Measurements from ENCODE around the gene P3H3. TPM values are rescaled to one million over a fixed set of nuclear protein-coding genes. Genes with fewer than 3 reads are reported as not detected.

Gene P3H3
- 1 to 10 TPM in 3 of 4 donors, under 1 TPM in 1; 0.66 to 4.7 (median 1.5) TPM for total RNA-seq

GRCh38 chr12:6827982-6828780 lies at the start of gene P3H3:
P3H3 (plus strand) TSS chr12:6828407; CDS start chr12:6828441, 34 bp downstream.
- in situ Hi-C loops (cut with MboI; ENCODE audit: low sequenced_read_pairs in 4 of 4) (no loop called here), intact Hi-C loops (cut with DNase I; ENCODE audit: low total_unique reads) (loop anchor here (2.0 to 5.0 kb wide), 3 partner anchors 49 to 91 kb away; partner anchors contain the start of gene MLF2)
- peaks cover 22 to 61% (median 43%) of the 10 kb centered on the region in 3 donors for H3K27me3 ChIP-seq
- no peak for TF ChIP-seq CTCF (IDR thresholded peaks at IDR 0.05 in 4 of 5, conservative IDR thresholded peaks at IDR 0.05 in 1 of 5)
- no peak for TF ChIP-seq POLR2A (IDR thresholded peaks at IDR 0.05)
- H3K27ac ChIP-seq: peak within 1 kb of the TSS; percentile 45 to 54 (median 51)
- ATAC-seq: peak in 1 of 2 donors; percentile 22
- no peak for DNase-seq
- peaks cover 3 to 11% of the 10 kb centered on the region in 2 donors for H3K4me1 ChIP-seq
- H3K4me3 ChIP-seq: peak within 1 kb of the TSS; percentile 49 to 67 (median 64)
- H3K36me3 ChIP-seq: no peaks in the 10 kb centered on the region
- no peaks in the 10 kb centered on the region for H3K9me3 ChIP-seq

- H3K4me1 ChIP-seq: peaks cover 9 to 10% of the 10 kb centered on the region in 2 donors
- no peaks in the 10 kb centered on the region for H3K36me3 ChIP-seq
- ATAC-seq (peak; percentile 95 to 99), DNase-seq (peak; percentile 91 to 93)
- H3K27ac ChIP-seq: peak overlapping the region; percentile 59 to 73 (median 68)
- H3K9me3 ChIP-seq: no peaks in the 10 kb centered on the region
- in situ Hi-C loops (cut with MboI; ENCODE audit: low sequenced_read_pairs in 4 of 4): no loop called here
- peak; percentile 96 to 98 (median 97) for TF ChIP-seq CTCF (IDR thresholded peaks at IDR 0.05 in 4 of 5, conservative IDR thresholded peaks at IDR 0.05 in 1 of 5)
- TF ChIP-seq POLR2A (IDR thresholded peaks at IDR 0.05): no peak
- intact Hi-C loops (cut with DNase I; ENCODE audit: low total_unique reads): loop anchor here (1.0 to 2.0 kb wide), 4 partner anchors 26 to 162 kb away; partner anchors contain the start of gene MLF2
- H3K4me3 ChIP-seq: peak overlapping the region; percentile 37 to 65 (median 54)
- no peaks in the 10 kb centered on the region for H3K27me3 ChIP-seq
These were observed 49.3 kb upstream of the P3H3 start for GRCh38 chr12:6778574-6779550.

- Histone ChIP-seq H3K9me3 (no peaks in the 10 kb centered on the region), H3K36me3 (no peaks in the 10 kb centered on the region), H3K4me3 (no peak overlapping the region), H3K4me1 (peaks cover 9 to 10% of the 10 kb centered on the region in 2 donors), H3K27ac (no peak overlapping the region), H3K27me3 (no peaks in the 10 kb centered on the region)
- in situ Hi-C loops (cut with MboI; ENCODE audit: low sequenced_read_pairs in 4 of 4): loop anchor here in 2 of 4 donors (5.0 kb wide), 2 partner anchors 38 to 43 kb away; no protein-coding TSS in a partner anchor
- DNase-seq (no peak), ATAC-seq (no peak)
- intact Hi-C loops (cut with DNase I; ENCODE audit: low total_unique reads): loop anchor here (1.0 to 2.0 kb wide), 4 partner anchors 27 to 163 kb away; partner anchors contain the start of gene MLF2
- TF ChIP-seq CTCF (IDR thresholded peaks at IDR 0.05 in 4 of 5, conservative IDR thresholded peaks at IDR 0.05 in 1 of 5) (no peak), POLR2A (IDR thresholded peaks at IDR 0.05) (no peak)
These were observed 48.3 kb upstream of the P3H3 start for GRCh38 chr12:6779708-6780432.

- DNase-seq (no peak), ATAC-seq (no peak)
- H3K36me3 ChIP-seq: no peaks in the 10 kb centered on the region
- in situ Hi-C loops (cut with MboI; ENCODE audit: low sequenced_read_pairs in 4 of 4) (loop anchor here in 2 of 4 donors (5.0 kb wide), 2 partner anchors 38 to 43 kb away; no protein-coding TSS in a partner anchor), intact Hi-C loops (cut with DNase I; ENCODE audit: low total_unique reads) (no loop called here)
- no peak overlapping the region for H3K4me3 ChIP-seq
- H3K27ac ChIP-seq: no peak overlapping the region
- peaks cover 9 to 10% of the 10 kb centered on the region in 2 donors for H3K4me1 ChIP-seq
- H3K9me3 ChIP-seq: no peaks in the 10 kb centered on the region
- no peaks in the 10 kb centered on the region for H3K27me3 ChIP-seq
- no peak for TF ChIP-seq POLR2A (IDR thresholded peaks at IDR 0.05)
- TF ChIP-seq CTCF (IDR thresholded peaks at IDR 0.05 in 4 of 5, conservative IDR thresholded peaks at IDR 0.05 in 1 of 5): no peak
These were observed 47.6 kb upstream of the P3H3 start for GRCh38 chr12:6780573-6780972.
